Retina (tissue), 1 donor: ENCODE results near the gene TENM4.
A peak's percentile ranks its signal among the peaks of the same experiment; 100 is the strongest.

Source experiments
- DNase-seq: peaks from one replicate; pipeline ENCODE4 v3.0.0-alpha.2; 2016

The TENM4 gene

DNA sequence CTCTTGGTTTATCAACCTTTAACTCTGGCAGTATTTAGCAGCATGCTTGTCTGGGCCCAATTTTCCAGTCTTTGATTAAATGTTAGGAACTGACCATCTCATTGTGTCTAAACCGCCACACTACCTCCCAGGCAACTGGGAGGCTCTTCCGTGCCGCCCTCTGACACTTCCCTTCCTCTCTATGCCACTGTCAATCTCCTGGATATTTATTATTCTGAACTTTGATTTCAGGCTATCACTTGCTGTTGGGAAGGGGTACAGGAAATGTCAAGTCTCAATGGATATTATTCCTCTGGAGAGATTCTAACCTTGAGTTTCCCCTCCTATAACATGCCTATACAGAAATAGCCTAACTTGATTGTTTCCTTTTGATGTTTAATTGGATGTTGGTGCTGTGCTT, 643.3 kb downstream of the TENM4 start:
- DNase-seq: no peak

DNA sequence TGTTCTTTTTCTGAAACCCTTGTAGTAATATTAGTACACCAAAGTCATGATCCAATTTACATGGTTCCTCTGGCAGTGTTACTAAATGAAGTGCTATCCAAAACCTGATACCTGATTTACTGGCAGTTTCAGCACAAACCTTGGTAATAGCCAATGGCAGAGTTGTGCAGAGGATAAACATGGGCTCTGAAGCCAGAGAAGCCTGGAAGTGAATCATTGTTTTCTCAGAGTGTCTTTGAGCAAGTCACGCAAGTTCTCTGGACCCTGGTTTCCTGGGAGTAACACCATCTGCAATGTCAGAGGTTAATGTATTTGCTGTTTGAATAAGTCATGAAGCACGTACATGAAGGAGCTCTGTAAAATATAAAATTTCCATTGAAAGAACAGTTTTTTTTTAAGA, 643.9 kb downstream of the TENM4 start:
- DNase-seq: no peak

DNA sequence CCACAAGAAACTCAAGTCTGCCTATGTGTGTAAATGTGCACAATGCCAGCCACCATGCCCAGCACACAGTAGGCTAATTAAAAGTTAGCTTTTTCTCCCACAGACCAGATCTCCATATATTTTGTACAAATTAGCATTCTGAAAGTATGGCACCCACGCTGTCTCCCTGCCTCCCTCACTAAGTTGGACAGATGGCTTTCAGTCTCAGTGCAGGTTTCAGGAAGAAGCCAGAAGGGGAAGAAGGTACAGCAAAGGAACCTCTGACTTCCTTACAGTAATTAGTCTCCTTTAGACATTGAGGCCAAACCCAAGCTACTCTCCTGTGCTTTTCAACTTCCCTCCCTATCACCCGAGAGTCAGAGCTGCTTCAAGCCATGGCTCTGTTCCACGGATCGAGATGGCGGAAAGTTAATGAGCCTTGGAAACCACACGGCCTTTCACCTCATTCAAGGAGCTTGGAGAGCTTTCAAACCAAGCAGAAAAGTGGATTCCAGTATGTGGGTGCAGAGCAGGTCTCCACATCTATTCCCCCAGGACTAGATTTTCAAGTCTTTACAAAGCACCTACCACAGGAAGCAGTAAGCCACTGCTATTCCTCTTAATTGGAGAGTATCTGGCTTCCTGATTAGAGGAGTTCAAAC, 645.1 kb downstream of the TENM4 start:
- DNase-seq: no peak

DNA sequence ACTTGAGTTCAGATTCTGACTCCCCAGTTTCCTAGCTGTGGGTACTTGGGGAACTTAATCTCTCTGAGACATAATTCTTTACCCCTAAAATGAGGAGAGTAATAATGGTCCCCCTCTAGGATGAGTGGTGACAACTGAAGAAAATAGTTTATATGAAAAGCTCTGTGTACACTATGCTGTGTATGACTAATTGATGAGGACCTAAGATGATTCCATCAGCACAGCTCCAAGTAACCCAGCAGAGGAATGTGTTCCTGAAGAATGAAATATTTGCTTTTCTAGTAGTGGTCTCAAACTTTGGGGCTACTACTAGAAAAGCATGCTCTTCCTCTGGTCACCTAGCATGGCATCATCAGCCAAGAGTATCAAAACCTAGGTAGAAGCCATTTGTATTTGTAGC, 648.9 kb downstream of the TENM4 start:
- no peak for DNase-seq

DNA sequence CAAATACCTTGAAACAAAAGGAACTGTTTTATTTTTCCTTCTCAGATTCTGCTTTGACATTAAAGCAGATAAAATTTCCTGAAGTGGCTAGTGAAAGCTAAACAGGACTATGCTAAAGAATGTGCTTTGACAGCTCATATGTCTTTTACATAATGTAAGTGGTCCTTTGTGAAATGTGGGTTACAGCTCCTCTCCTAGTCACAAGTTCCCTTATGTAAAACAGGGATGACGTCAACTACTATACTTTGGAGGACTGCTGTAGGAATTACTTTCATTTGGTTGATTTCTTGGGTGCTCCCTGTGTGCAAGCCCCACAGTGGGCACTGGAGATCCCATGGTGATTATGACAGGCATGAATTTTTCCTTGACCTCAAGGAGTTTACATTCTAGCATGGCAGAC, 649.6 kb downstream of the TENM4 start:
- no peak for DNase-seq

DNA sequence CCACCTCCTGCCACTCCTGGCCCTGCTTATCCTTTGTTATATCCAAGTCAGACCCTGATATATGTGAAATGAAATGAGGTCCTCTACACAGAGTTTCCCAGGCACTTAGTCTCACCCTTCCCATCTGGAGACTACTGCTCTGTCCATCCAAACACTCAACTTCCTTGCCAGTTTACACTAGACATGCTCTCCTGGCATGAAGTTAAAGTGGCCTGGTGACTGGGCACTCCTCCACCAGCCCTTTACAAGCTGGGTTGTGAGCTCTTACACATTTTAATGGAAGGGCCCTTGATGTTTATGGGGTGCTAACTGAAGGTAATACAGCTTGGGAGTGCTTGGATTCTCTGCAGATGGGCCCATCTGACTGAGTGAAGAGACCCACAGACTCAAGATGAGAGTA, 650.0 kb downstream of the TENM4 start:
- DNase-seq: no peak

DNA sequence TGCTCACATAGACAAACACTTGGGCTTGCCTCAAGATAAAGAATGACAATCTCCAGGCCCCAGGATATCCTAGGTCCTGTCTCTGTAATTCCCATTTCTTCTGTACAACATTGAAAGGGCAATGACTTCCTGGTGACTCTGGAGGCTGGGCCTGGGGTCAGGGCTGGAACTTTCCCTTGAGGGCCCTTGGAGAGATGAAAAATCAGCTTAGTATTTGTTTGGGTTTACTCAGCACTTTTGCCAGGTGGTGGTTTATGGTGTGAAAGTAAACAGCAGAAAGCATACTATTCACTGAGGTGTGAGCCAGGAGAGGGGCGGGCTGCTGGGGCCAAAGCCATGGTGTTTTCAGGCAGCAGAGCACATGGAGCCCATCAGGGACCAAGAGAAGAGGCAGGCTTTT, 651.5 kb downstream of the TENM4 start:
- DNase-seq: no peak

DNA sequence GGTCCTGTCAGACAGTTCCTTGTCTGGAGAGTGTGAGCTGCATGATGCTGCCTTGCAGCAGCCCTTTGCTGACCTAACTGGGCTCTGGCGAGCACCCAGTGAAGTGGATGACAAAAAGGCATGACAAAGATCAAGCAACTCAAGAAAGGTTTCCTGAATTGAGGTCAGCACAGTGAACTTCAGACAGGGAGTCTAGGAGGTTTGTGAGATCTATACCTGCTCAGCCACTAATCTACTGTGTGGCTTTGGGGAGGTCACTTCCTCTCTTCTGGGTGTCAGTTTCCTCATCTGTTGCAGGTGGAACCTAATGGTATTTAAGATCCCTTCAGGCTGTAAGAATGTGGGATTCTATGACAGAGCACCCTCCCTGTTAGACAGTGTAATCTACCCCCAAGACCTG, 652.3 kb downstream of the TENM4 start:
- no peak for DNase-seq

DNA sequence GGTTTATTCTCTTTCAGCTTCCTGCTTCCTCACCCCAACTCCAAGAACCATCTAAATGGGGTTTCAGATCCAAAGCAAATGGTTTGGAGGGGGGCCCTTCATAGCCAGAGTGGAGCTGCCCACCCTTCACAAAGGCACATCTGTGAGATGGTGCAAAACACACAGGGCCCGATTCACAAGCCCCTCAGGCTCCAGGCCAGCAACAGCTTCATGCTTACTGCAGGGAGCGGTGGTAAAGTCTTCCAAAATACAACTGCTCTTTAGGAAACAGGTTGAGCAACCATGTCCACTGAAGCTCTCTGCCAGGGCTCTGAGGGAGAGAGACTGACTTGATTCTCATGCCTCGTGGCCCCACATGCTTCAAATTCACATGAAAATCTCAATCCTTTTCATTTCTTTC, 653.1 kb downstream of the TENM4 start:
- no peak for DNase-seq

DNA sequence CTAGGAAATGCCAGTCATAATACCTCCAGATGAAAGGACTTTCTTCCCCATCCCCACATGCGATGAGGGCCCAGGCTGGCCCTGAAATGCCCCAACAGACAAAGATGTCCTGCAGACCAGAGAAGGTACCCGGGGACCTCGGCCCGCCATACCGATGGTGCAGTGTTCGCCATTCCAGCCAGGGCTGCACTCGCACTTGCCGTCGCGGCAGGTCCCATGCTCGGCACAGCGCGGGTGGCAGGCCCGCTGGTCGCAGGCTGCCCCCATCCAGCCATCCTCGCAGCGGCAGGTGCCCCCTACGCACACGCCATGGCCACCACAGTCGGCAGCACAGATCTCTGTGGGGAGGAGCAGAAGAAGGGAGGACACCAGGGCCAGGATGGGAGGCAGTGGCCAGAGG, 654.1 kb downstream of the TENM4 start:
- DNase-seq: no peak

DNA sequence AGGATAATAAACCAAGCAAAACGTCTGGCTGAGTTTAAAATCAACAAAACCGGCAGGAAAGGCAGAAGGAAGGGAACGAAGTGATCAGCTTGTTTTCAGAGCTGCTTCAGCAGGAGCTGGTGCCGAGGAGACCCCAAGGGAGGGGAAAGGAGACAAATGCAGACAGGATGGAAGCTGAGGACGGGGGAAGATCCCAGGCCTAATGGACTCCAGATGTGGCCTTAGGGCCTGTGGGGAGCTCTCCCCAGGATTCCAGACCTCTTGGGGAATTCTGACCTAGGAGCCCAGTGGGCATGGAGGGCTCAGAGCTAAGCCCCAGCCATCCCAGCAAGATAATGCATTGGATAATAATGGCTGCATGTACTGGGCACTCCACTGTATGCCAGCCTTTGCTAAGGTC, 654.7 kb downstream of the TENM4 start:
- no peak for DNase-seq

DNA sequence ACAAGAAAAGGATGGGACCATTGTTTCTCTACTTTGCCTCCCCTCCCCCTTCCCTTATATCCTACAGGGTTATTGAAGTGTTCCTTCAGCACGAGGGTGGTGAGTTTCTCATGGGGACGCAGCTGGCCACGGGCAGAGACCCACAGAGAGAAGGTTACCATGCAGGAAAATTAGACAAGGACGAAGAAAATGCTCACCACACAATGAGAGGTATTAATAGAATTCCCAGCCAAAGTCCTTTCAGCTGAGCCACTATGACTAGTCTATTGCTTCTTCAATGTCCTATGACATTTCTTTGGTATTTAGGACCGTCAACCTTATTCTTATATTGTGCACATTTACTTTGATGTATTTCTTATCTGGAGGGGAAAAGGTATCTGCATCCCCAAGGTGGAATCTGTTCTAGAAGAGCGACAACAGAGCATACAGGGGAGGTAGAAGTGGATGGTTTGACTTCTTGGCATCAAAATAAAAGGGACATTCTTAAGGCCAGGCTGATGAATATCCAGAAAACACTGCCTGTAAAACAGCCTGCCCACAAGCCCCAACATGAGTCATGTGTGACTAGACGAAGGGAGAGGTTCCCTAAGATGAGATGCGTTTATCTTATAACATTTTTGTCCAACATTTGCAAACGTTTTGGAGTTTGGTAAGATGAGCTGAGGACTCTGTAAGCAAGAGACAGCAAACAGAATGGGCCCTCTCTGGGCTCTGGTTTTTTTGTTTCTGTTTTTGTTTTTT, 656.3 kb downstream of the TENM4 start:
- no peak for DNase-seq

DNA sequence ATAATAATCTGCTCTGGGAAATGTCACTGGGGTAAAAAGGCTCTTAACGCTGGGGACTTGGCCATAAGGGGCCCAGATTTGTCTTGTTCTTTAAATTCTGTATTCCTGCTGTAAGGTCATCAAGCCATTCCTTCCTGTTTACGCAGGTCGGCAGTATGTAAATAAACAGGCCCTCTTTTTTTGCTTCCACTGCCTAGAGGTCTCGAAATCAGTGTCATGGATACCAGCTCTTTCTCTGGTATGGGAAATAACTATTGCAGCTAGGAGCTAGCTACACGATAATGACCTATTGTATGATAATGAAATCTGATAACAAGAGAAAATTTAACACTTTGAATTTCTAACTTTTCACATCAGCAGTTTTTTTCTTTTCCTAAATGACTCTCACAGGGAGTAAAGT, 657.0 kb downstream of the TENM4 start:
- no peak for DNase-seq

DNA sequence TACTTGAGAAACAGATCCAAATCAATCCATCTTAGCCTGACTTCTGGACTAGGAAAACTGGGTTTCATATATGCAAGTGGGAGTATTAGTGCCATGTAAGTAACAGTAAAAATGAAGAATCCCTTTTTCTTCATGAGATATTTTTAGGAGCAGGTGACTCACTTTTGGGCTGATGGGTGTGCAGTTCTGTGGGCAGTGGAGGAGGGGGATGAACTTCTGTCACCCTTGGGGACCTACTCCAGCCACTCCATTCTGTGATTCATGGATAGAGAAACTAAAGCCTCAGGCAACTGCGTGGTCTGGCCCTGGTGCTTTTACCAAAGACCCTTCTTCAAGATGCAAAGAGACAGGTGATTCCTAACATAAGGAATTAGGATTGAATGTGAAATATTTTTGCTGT, 657.5 kb downstream of the TENM4 start:
- DNase-seq: no peak

DNA sequence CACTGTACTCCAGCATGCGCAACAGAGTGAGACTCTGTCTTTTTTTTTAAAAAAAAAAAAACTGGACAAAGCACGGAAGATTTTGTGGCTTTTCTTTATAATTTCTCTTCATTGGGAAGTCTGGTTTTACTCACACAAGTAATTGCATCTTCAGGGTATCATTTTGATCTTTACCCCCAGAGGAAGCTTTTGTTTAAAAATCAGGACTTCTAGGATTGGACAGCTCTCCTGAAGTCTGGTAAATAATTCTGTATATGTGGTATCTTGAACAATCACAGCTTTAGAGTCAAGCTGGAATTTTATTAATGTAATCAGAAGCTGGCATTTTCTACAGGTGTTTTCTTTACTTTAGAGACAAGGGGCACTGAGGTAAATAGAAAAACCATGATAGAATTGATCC, 658.1 kb downstream of the TENM4 start:
- no peak for DNase-seq

DNA sequence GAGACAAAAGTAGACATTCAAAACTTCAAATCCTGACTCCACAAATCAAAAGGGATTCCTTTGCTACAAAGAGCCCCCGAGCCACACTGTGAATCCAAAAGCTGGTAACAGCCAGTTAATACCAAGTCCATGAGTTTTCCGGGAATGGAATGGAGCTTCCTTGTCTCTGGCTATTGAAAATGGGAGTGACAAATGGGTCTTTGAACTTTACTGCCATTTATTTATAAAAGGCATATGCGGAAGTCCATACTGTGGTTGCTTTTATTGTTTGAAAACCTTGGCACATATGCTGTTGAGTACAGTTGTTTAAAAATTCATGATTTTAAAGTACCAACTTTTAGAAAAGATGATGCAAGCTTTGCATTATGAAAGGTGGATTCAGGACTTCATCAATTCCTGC, 659.9 kb downstream of the TENM4 start:
- no peak for DNase-seq

DNA sequence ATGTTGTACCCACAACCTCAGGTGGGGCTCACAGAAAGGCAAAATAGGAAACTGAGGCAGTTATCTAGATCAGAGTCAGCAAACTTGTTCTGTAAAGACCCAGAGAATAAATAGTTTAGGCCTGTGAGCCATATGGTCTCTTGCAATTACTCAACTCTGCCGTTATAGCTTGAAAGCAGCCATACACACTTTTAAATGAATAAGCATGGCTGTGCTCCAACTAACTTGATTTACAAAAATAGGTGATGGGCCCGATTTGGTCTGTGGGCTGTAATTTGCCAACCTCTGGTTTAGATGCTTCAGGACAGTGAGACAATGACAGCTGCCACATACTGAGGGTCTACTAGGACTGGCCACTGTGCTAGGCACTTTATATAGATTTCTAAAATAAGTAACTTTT, 667.3 kb downstream of the TENM4 start:
- DNase-seq: no peak

DNA sequence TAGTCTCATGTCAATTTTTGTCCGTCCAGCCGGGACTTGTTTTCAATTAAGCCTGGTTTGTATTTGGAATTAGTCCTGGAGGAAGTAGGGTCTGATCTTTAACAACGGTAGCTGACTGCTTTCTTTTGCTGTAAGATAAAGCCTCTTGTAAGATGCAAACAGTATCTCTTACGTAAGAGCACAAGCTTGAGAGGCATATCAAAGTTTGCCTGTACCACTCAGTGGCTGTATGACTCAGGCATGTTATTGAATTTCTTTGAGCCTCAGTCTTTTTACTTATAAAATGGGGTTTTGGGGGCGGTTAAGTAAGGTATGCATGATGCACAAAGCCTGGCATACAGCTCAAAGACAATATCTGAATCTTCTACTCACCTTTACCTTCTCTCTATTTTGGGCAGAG, 667.8 kb downstream of the TENM4 start:
- no peak for DNase-seq

DNA sequence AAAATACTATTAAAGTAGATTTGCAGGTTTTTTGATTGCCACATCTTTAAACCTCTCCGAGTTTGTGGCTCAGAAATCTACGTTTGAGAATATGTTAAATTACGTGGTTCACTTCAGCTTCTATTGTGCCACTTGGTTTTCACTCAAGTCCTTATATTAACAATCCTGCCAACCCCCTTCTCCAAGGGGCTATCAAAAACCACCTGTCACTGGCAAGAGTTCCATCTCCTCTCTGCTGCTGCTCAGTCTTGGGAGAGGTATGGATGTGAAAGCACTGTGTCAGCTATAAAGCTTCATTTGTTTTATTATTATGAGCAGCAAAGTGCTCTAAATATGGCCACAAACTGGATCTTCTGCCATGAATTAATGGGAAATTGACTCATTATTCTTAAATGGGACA, 668.6 kb downstream of the TENM4 start:
- no peak for DNase-seq

DNA sequence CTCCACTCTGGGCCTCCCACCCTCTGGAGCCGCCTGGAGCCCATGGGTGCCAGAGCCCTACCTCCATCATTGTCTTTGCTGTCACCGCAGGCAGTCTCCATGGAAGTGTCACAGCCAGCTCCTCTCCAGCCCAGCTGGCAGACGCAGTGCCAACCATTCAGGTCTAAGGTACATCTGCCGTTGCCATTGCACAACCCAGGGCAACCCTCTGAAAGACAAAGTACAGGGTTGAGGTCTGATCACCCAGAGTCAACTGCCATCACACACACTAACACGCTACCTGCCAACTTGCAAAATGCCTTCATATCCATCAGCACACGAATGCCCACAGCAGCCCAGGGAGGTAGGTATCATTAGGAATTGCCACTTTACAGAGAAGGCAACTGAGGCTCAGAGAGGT, 669.9 kb downstream of the TENM4 start:
- DNase-seq: no peak

DNA sequence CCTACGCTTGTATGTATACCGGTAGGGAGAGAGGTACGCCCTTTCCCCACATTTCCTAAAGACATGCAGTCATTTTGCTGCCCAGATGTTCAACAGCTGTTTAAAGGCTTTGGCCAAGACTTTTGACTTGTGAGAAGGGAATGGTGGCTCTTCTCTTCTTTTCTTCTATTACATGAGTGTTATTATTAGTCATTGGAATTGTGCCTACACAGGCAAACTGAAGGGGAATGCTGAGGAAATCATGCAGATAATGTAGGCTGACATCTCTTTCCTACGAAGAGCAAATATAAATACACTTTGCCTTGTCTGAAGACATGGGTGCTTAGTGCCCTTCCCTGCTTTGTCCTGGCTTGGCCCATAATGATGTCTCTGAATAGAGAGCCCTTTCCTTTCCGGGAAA, 671.9 kb downstream of the TENM4 start:
- DNase-seq: no peak

DNA sequence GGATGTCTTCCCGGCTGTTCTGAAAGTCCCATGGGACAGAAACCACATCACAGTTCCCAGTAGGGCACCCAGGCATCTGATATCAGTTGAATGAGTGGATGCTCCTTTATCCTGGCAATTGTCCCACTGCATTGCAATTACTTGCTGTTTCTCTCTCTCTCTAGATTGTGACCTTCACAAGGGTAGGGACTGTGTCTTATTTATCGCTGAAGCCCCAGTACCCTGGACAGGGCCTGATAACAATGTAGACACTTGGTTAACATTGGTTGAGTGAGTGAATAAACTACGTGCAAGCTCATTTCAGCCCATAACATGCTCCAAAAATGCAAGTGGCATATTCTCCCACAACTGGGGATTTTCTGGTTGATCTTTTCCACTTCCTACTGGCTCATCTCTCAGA, 672.5 kb downstream of the TENM4 start:
- no peak for DNase-seq

DNA sequence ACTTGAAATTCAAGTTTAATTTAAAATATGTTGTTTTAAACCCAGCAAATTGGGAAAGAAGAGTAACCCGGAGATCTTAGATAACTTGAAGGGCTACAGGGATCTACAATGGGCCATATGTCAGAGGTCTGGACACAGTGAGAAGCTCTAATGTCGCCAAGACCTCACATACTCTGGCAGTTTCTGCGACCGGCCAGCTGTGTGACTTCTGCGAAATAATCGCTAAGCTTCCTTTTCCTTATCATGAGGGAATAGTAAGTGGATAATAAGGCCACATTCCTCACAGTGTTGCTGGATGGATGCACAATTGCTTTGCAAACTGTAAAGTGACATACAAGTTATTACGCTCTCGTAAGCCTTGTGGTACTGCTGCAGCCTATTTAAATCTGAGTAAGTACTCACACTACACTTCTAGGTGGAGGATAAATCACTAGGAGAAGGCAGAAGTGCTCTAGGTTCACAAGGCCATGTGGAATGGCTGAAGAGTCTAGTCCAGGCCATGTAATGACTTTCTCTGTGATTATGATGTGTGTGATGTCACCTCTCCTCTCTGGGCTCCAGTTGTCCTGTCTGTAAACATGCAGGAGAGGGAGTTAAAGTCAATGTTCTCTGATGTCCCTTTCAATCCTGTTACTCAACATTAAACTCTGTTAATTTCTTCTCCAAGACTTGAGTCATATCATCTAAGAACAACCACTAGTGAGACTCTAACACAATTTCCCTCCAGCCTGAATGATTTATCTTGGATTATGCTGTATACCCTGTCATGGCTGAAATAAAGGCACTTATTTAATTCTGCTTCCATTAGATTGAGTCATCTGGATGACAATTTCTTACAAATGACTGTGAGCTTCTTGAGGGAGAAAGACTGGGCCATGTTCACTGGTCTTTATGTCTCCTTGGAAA, 673.5 kb downstream of the TENM4 start:
- peak; percentile 36 for DNase-seq

DNA sequence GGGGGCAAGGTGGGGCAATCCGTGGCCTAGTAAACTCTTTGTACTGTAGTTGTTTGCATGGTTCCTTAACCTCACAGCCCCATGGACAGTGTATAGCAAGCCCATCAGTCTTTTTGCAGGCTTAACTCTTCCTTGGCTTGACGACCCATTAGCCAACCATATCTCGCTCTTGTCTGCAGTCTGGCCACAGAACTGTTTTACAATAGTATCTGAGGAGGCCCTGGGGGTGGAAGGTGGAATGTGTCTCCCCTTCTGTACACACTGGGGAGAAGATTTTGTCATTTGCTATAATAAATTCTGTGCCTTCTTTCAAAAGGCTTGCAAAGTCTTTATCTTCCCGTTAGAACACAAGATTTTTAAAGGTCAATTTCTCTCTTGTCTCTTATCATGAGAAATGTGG, 675.9 kb downstream of the TENM4 start:
- no peak for DNase-seq
